HEK293 (cell line): ENCODE results near the gene RIMS4.

Source experiments
- CTCF ChIA-PET: fragments of 350-600 bp; formaldehyde crosslinking; extraction: SDS; loops from one replicate; lab custom pipeline; 2021; ENCODE audit warnings: antibody characterized with exemption; lab: Yijun Ruan, JAX
- POLR2A ChIA-PET: fragments of 300-600 bp; formaldehyde crosslinking; extraction: SDS; loops from one replicate; lab custom pipeline; 2020; ENCODE audit warnings: antibody characterized with exemption, inconsistent platforms; lab: Yijun Ruan, JAX
- H3K27ac ChIP-seq: fragments of 200-500 bp; sonication (Bioruptor generic); 2 replicates; pipeline ENCODE4 v1.5.1; 2014; ENCODE audit warnings: low read depth, low read length, control low read depth, inconsistent platforms; ENCODE audit errors: extremely low read depth
- H3K36me3 ChIP-seq, 2 experiments: fragments of 200-500 bp in 1 of 2; sonication (Bioruptor generic) in 1 of 2; 1 replicate in 1 of 2; 2 replicates in 1 of 2; pipeline ENCODE4 v1.5.1; 2014 to 2017; ENCODE audit warnings: inconsistent platforms in 2 of 2, low read length in 2 of 2; ENCODE audit not compliant: control insufficient read depth in 2 of 2, insufficient read depth in 1 of 2
- H3K4me1 ChIP-seq: fragments of 200-500 bp; sonication (Bioruptor generic); 2 replicates; pipeline ENCODE4 v1.5.1; 2014; ENCODE audit warnings: mild to moderate bottlenecking, low read length, inconsistent platforms; ENCODE audit not compliant: control insufficient read depth, insufficient read depth
- H3K4me3 ChIP-seq: 2 replicates; pipeline ENCODE4 v1.5.1; 2011; ENCODE audit warnings: low read depth, mild to moderate bottlenecking, control low read depth, low read length, moderate library complexity
- H3K9me3 ChIP-seq: fragments of 200-500 bp; sonication (Bioruptor generic); 2 replicates; pipeline ENCODE4 v1.5.1; 2014; ENCODE audit warnings: low read depth, low read length, inconsistent platforms; ENCODE audit not compliant: control insufficient read depth, insufficient read depth
- SCRT2 ChIP-seq: fragments of 450-650 bp; formaldehyde crosslinking; IDR thresholded peaks from 2 replicates; pipeline ENCODE4 v1.5.1; 2016; ENCODE audit warnings: missing biosample characterization, missing genetic modification characterization
- SP3 ChIP-seq: fragments of 450-650 bp; formaldehyde crosslinking; IDR thresholded peaks from 2 replicates; pipeline ENCODE4 v1.5.1; 2016; ENCODE audit warnings: missing biosample characterization, missing genetic modification characterization
- ZBTB1 ChIP-seq: fragments of 450-650 bp; formaldehyde crosslinking; IDR thresholded peaks from 2 replicates; pipeline ENCODE4 v1.5.1; 2016; ENCODE audit warnings: missing biosample characterization, missing genetic modification characterization
- ZBTB7A ChIP-seq: fragments of 450-650 bp; formaldehyde crosslinking; IDR thresholded peaks from 2 replicates; pipeline ENCODE4 v1.5.1; 2016; ENCODE audit warnings: low read depth, missing biosample characterization, missing genetic modification characterization
- ZNF24 ChIP-seq: fragments of 450-650 bp; formaldehyde crosslinking; IDR thresholded peaks from 2 replicates; pipeline ENCODE4 v1.5.1; 2016; ENCODE audit warnings: missing biosample characterization, missing genetic modification characterization
- ZNF266 ChIP-seq: fragments of 450-650 bp; formaldehyde crosslinking; IDR thresholded peaks from 2 replicates; pipeline ENCODE4 v1.5.1; 2016; ENCODE audit warnings: missing biosample characterization, missing genetic modification characterization, low read depth
- ZNF324 ChIP-seq: fragments of 450-650 bp; formaldehyde crosslinking; IDR thresholded peaks from 2 replicates; pipeline ENCODE4 v1.5.1; 2016; ENCODE audit warnings: missing biosample characterization, missing genetic modification characterization
- ZNF366 ChIP-seq: fragments of 450-650 bp; formaldehyde crosslinking; conservative IDR thresholded peaks from 2 replicates; pipeline ENCODE4 v1.5.1; 2016; ENCODE audit warnings: missing biosample characterization, missing genetic modification characterization
- ZNF394 ChIP-seq: fragments of 450-650 bp; formaldehyde crosslinking; IDR thresholded peaks from 2 replicates; pipeline ENCODE4 v1.5.1; 2016; ENCODE audit warnings: missing biosample characterization, missing genetic modification characterization, mild to moderate bottlenecking, moderate library complexity, borderline replicate concordance
- ZNF416 ChIP-seq: fragments of 450-650 bp; formaldehyde crosslinking; IDR thresholded peaks from 2 replicates; pipeline ENCODE4 v1.5.1; 2016; ENCODE audit warnings: missing biosample characterization, missing genetic modification characterization
- ZNF514 ChIP-seq: fragments of 450-650 bp; formaldehyde crosslinking; IDR thresholded peaks from 2 replicates; pipeline ENCODE4 v1.5.1; 2016; ENCODE audit warnings: missing biosample characterization, missing genetic modification characterization
- ZNF530 ChIP-seq: fragments of 450-650 bp; formaldehyde crosslinking; IDR thresholded peaks from 2 replicates; pipeline ENCODE4 v1.5.1; 2016; ENCODE audit warnings: low read depth, missing biosample characterization, missing genetic modification characterization
- ZNF560 ChIP-seq: fragments of 450-650 bp; formaldehyde crosslinking; IDR thresholded peaks from 2 replicates; pipeline ENCODE4 v1.5.1; 2017; ENCODE audit warnings: missing biosample characterization, missing genetic modification characterization, borderline replicate concordance
- TF ChIP-seq, protein P1 (sequence below): fragments of 450-650 bp; formaldehyde crosslinking; IDR thresholded peaks from 2 replicates; pipeline ENCODE4 v1.5.1; 2016; ENCODE audit warnings: missing biosample characterization, missing genetic modification characterization
- TF ChIP-seq, protein P2 (sequence below): fragments of 450-650 bp; formaldehyde crosslinking; IDR thresholded peaks from 2 replicates; pipeline ENCODE4 v1.5.1; 2017; ENCODE audit warnings: missing biosample characterization, missing genetic modification characterization
- TF ChIP-seq, protein P3 (sequence below): fragments of 450-650 bp; formaldehyde crosslinking; IDR thresholded peaks from 2 replicates; pipeline ENCODE4 v1.5.1; 2017; ENCODE audit warnings: missing biosample characterization, missing genetic modification characterization
- TF ChIP-seq, protein P4 (sequence below): fragments of 450-650 bp; formaldehyde crosslinking; IDR thresholded peaks from 2 replicates; pipeline ENCODE4 v1.5.1; 2016; ENCODE audit warnings: missing biosample characterization, missing genetic modification characterization
- TF ChIP-seq, protein P5 (sequence below): fragments of 450-650 bp; formaldehyde crosslinking; IDR thresholded peaks from 2 replicates; pipeline ENCODE4 v1.5.0; 2017; ENCODE audit warnings: missing biosample characterization, missing genetic modification characterization, borderline replicate concordance

RIMS4 gene

DNA sequence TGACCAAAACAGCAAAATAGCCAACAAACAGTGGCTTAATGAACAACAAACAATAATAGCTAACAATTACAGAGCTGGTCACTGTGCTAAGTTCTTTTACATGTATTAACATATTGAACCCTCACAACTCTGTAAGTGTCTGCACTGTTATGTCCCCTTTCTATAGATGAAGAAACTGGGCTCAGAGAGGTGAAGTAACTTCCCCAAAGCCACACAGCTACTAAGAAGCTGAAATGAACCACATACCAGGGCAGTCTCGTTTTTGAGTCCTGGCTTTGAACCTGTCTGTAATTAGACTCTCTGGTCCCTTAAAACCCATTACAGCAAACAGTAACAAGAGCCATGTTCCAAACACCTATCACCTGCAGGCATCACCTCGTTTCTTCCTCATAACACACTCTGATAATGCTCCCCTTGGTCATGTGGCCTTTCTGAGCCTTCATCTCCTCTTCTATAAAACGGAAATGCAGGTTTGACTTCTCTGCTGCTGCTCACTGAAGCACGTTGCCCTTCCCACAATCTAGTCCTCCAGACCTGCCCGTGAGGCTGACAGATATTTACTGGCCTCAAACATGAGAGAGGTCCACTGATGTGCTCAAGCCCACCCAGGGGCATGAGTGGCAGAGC, 41.4 kb downstream of the RIMS4 start:
- POLR2A ChIA-PET, result no interaction called here
- CTCF ChIA-PET, result interaction anchor here (0.5 to 3.0 kb wide), 3 partner anchors 15 to 324 kb away, joined by 3 to 14 read pairs (median 3); no protein-coding TSS in a partner anchor
- TF ChIP-seq, protein P1, sequence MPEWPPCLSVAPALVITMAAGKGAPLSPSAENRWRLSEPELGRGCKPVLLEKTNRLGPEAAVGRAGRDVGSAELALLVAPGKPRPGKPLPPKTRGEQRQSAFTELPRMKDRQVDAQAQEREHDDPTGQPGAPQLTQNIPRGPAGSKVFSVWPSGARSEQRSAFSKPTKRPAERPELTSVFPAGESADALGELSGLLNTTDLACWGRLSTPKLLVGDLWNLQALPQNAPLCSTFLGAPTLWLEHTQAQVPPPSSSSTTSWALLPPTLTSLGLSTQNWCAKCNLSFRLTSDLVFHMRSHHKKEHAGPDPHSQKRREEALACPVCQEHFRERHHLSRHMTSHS (tag by site-specific recombination), result no peak
- TF ChIP-seq, protein P2, sequence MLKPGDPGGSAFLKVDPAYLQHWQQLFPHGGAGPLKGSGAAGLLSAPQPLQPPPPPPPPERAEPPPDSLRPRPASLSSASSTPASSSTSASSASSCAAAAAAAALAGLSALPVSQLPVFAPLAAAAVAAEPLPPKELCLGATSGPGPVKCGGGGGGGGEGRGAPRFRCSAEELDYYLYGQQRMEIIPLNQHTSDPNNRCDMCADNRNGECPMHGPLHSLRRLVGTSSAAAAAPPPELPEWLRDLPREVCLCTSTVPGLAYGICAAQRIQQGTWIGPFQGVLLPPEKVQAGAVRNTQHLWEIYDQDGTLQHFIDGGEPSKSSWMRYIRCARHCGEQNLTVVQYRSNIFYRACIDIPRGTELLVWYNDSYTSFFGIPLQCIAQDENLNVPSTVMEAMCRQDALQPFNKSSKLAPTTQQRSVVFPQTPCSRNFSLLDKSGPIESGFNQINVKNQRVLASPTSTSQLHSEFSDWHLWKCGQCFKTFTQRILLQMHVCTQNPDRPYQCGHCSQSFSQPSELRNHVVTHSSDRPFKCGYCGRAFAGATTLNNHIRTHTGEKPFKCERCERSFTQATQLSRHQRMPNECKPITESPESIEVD (tag by site-specific recombination), result no peak
- TF ChIP-seq ZBTB7A (tag by site-specific recombination), result no peak
- no peak for TF ChIP-seq SCRT2 (tag by site-specific recombination)
- TF ChIP-seq, protein P3, sequence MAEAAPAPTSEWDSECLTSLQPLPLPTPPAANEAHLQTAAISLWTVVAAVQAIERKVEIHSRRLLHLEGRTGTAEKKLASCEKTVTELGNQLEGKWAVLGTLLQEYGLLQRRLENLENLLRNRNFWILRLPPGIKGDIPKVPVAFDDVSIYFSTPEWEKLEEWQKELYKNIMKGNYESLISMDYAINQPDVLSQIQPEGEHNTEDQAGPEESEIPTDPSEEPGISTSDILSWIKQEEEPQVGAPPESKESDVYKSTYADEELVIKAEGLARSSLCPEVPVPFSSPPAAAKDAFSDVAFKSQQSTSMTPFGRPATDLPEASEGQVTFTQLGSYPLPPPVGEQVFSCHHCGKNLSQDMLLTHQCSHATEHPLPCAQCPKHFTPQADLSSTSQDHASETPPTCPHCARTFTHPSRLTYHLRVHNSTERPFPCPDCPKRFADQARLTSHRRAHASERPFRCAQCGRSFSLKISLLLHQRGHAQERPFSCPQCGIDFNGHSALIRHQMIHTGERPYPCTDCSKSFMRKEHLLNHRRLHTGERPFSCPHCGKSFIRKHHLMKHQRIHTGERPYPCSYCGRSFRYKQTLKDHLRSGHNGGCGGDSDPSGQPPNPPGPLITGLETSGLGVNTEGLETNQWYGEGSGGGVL, result no peak
- TF ChIP-seq ZNF366 (tag by site-specific recombination), result no peak
- no peak for TF ChIP-seq ZNF560 (tag by site-specific recombination)
- TF ChIP-seq ZBTB1, result no peak
- TF ChIP-seq, protein P4, sequence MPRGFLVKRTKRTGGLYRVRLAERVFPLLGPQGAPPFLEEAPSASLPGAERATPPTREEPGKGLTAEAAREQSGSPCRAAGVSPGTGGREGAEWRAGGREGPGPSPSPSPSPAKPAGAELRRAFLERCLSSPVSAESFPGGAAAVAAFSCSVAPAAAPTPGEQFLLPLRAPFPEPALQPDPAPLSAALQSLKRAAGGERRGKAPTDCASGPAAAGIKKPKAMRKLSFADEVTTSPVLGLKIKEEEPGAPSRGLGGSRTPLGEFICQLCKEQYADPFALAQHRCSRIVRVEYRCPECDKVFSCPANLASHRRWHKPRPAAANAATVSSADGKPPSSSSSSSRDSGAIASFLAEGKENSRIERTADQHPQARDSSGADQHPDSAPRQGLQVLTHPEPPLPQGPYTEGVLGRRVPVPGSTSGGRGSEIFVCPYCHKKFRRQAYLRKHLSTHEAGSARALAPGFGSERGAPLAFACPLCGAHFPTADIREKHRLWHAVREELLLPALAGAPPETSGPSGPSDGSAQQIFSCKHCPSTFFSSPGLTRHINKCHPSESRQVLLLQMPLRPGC (tag by site-specific recombination), result no peak
- TF ChIP-seq ZNF530, result no peak
- TF ChIP-seq ZNF324 (tag by site-specific recombination), result no peak
- TF ChIP-seq ZNF416 (tag by site-specific recombination), result no peak
- TF ChIP-seq ZNF394 (tag by site-specific recombination), result no peak
- TF ChIP-seq ZNF24 (tag by site-specific recombination), result no peak
- TF ChIP-seq, protein P5, sequence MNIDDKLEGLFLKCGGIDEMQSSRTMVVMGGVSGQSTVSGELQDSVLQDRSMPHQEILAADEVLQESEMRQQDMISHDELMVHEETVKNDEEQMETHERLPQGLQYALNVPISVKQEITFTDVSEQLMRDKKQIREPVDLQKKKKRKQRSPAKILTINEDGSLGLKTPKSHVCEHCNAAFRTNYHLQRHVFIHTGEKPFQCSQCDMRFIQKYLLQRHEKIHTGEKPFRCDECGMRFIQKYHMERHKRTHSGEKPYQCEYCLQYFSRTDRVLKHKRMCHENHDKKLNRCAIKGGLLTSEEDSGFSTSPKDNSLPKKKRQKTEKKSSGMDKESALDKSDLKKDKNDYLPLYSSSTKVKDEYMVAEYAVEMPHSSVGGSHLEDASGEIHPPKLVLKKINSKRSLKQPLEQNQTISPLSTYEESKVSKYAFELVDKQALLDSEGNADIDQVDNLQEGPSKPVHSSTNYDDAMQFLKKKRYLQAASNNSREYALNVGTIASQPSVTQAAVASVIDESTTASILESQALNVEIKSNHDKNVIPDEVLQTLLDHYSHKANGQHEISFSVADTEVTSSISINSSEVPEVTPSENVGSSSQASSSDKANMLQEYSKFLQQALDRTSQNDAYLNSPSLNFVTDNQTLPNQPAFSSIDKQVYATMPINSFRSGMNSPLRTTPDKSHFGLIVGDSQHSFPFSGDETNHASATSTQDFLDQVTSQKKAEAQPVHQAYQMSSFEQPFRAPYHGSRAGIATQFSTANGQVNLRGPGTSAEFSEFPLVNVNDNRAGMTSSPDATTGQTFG (tag by site-specific recombination), result no peak
- no peak for TF ChIP-seq ZNF266 (tag by site-specific recombination)
- no peak for TF ChIP-seq SP3 (tag by site-specific recombination)
- no peak for TF ChIP-seq ZNF514 (tag by site-specific recombination)
- TF ChIP-seq, all 188 proteins: peak for 0
- H3K9me3 ChIP-seq, result no peaks in the 10 kb centered on the region
- no peaks in the 10 kb centered on the region for H3K36me3 ChIP-seq
- no peaks in the 10 kb centered on the region for H3K4me1 ChIP-seq
- H3K4me3 ChIP-seq, result no peak overlapping the region
- no peak overlapping the region for H3K27ac ChIP-seq
